ENCODE results near the gene SEC31A. TPM values are rescaled to one million over a fixed set of nuclear protein-coding genes. Genes with fewer than 3 reads are reported as not detected.
"Not testable (repeated sequence)": the region's sequence is repeated elsewhere in the genome, so short reads cannot be mapped to it uniquely, and the experiment has no call there.

SEC31A gene
- 132 and 136 TPM in 2 replicates for total RNA-seq (2014; rRNA removed; shearing (Covaris generic))

GRCh38 chr4:82890901-82891706, at the start of gene SEC31A:
Gene SEC31A (minus strand): TSS chr4:82891153. CDS start chr4:82881936, 9,217 bp downstream.
- peak; percentile 94 for DNase-seq (ENCODE audit: low spot score)

GRCh38 chr4:82939414-82939813, 48.5 kb upstream of the SEC31A start:
- DNase-seq (ENCODE audit: low spot score) = no peak

- no peak for DNase-seq (ENCODE audit: low spot score)
Observed at GRCh38 chr4:82934441-82934840, 43.5 kb upstream of the SEC31A start.

GRCh38 chr4:82930848-82931755, 40.1 kb upstream of the SEC31A start:
- DNase-seq (ENCODE audit: low spot score) = no peak

GRCh38 chr4:82921795-82922194, 30.8 kb upstream of the SEC31A start:
- no peak for DNase-seq (ENCODE audit: low spot score)

- no peak for DNase-seq (ENCODE audit: low spot score)
Observed at GRCh38 chr4:82919386-82919785, 28.4 kb upstream of the SEC31A start.

GRCh38 chr4:82918091-82918490, 27.1 kb upstream of the SEC31A start:
- no peak for DNase-seq (ENCODE audit: low spot score)

GRCh38 chr4:82913968-82914367, 23.0 kb upstream of the SEC31A start:
- DNase-seq (ENCODE audit: low spot score) = not testable (repeated sequence)

GRCh38 chr4:82913305-82913704, 22.4 kb upstream of the SEC31A start:
- no peak for DNase-seq (ENCODE audit: low spot score)

- DNase-seq (ENCODE audit: low spot score) = no peak
Observed at GRCh38 chr4:82909326-82909725, 18.4 kb upstream of the SEC31A start.

- no peak for DNase-seq (ENCODE audit: low spot score)
Observed at GRCh38 chr4:82906469-82906868, 15.5 kb upstream of the SEC31A start.

- DNase-seq (ENCODE audit: low spot score) = no peak
Observed at GRCh38 chr4:82905205-82905604, 14.3 kb upstream of the SEC31A start.

GRCh38 chr4:82903737-82904136, 12.8 kb upstream of the SEC31A start:
- DNase-seq (ENCODE audit: low spot score) = peak; percentile 8

GRCh38 chr4:82901183-82901718, 10.3 kb upstream of the SEC31A start:
- no peak for DNase-seq (ENCODE audit: low spot score)

GRCh38 chr4:82900411-82901182, 9.6 kb upstream of the SEC31A start, which contains the start of gene THAP9:
Gene THAP9 (plus strand): TSS chr4:82900735. CDS start chr4:82900803, 68 bp downstream.
- DNase-seq (ENCODE audit: low spot score) = peak; percentile 99

GRCh38 chr4:82900066-82900410, 9.1 kb upstream of the SEC31A start:
- DNase-seq (ENCODE audit: low spot score) = peak; percentile 13

GRCh38 chr4:82899374-82900065, 8.6 kb upstream of the SEC31A start:
- no peak for DNase-seq (ENCODE audit: low spot score)

- peak; percentile 25 for DNase-seq (ENCODE audit: low spot score)
Observed at GRCh38 chr4:82898322-82899243, 7.6 kb upstream of the SEC31A start.

- no peak for DNase-seq (ENCODE audit: low spot score)
Observed at GRCh38 chr4:82896755-82897154, 5.8 kb upstream of the SEC31A start.

GRCh38 chr4:82893942-82894341, 3.0 kb upstream of the SEC31A start:
- no peak for DNase-seq (ENCODE audit: low spot score)
